ENCODE measurements around the gene TTC7B.

Gene TTC7B

DNA sequence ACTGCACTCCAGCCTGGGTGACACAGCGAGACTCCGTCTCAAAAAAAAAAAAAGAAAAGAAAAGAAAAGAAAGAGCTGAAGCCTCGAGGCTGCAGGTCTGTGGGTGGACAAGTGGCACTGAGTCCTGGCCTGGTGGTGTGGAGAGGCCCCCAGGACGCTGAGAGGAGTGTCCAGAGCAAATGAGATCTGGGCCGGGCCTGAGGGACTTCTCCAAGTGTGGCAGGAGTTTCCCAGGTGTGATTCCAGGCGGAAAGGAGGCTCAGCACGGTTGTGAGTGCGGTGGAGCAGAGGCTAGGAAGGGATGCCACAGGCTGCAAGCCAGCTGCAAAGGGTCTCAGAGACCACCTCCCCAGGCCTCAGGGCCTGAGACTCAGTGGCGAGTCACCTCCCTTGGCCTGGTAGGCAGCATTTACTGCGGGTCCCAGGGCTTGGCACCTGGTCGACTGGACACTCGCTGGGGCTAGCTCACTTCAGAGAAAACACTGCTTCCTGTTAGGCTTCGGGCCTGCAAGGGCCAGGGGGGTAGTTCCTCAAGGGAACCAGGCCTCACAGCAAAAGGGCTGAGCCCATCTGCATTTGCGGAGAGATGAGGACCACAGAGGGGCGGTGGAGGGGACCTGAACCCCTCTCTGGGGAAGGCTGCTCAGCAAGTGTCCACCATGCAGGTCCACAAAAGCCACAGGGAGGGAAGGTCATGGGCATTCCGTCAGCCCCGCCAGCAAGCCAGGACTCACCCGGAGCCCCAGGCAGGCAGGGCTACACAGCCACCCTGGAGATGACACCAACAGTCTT is 11.7 kb downstream of the TTC7B start:
- H3K4me2 ChIP-seq, result no peak overlapping the region
- no peak overlapping the region for H3K27ac ChIP-seq
- H2AFZ ChIP-seq (ENCODE audit: low read depth), result no peak overlapping the region
- no peaks in the 10 kb centered on the region for H3K36me3 ChIP-seq (ENCODE audit: insufficient read depth)
- no peaks in the 10 kb centered on the region for H3K27me3 ChIP-seq (ENCODE audit: insufficient read depth, low read depth)
- no peaks in the 10 kb centered on the region for H3K79me2 ChIP-seq (ENCODE audit: insufficient read depth, low read depth)
- no peak overlapping the region for H3K9ac ChIP-seq
- H3K4me3 ChIP-seq (IDR thresholded peaks at IDR 0.05; ENCODE audit: insufficient read depth, low read depth, low read length), result no peak overlapping the region
- TF ChIP-seq, protein P1, sequence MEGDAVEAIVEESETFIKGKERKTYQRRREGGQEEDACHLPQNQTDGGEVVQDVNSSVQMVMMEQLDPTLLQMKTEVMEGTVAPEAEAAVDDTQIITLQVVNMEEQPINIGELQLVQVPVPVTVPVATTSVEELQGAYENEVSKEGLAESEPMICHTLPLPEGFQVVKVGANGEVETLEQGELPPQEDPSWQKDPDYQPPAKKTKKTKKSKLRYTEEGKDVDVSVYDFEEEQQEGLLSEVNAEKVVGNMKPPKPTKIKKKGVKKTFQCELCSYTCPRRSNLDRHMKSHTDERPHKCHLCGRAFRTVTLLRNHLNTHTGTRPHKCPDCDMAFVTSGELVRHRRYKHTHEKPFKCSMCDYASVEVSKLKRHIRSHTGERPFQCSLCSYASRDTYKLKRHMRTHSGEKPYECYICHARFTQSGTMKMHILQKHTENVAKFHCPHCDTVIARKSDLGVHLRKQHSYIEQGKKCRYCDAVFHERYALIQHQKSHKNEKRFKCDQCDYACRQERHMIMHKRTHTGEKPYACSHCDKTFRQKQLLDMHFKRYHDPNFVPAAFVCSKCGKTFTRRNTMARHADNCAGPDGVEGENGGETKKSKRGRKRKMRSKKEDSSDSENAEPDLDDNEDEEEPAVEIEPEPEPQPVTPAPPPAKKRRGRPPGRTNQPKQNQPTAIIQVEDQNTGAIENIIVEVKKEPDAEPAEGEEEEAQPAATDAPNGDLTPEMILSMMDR (conservative IDR thresholded peaks at IDR 0.05; ENCODE audit: low read depth, low read length), result no peak
- peaks cover 6% of the 10 kb centered on the region for H3K4me1 ChIP-seq (ENCODE audit: low read depth, poor library complexity, severe bottlenecking)
- H4K20me1 ChIP-seq (ENCODE audit: insufficient read depth), result no peaks in the 10 kb centered on the region

DNA sequence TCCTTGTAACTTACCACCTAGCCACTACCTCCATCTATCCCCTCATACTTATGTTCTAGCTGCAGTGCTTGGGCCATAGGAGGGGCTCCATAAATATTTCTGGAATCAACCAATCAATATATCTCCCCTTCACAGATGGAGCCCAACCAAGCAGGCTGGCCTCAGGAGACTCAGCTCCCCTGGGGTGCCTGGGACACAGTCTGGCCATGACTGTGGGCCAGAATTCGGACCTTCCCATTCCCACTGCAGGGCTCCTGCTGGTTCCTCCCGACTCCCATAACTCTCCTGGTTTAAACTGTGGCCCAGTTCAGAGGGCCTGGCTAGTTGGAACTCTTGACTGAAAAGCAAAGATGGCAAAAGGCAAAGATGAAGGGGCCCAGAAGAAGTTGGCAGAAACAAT is 13.0 kb downstream of the TTC7B start:
- no peak overlapping the region for H3K4me3 ChIP-seq (IDR thresholded peaks at IDR 0.05; ENCODE audit: insufficient read depth, low read depth, low read length)
- no peak overlapping the region for H3K9ac ChIP-seq
- H3K4me1 ChIP-seq (ENCODE audit: low read depth, poor library complexity, severe bottlenecking), result peaks cover 4% of the 10 kb centered on the region
- no peaks in the 10 kb centered on the region for H3K79me2 ChIP-seq (ENCODE audit: insufficient read depth, low read depth)
- no peak overlapping the region for H3K4me2 ChIP-seq
- H2AFZ ChIP-seq (ENCODE audit: low read depth), result no peak overlapping the region
- H3K36me3 ChIP-seq (ENCODE audit: insufficient read depth), result no peaks in the 10 kb centered on the region
- no peak overlapping the region for H3K27ac ChIP-seq
- TF ChIP-seq, protein P1 (conservative IDR thresholded peaks at IDR 0.05; ENCODE audit: low read depth, low read length), result no peak
- no peaks in the 10 kb centered on the region for H3K27me3 ChIP-seq (ENCODE audit: insufficient read depth, low read depth)
- no peaks in the 10 kb centered on the region for H4K20me1 ChIP-seq (ENCODE audit: insufficient read depth)

DNA sequence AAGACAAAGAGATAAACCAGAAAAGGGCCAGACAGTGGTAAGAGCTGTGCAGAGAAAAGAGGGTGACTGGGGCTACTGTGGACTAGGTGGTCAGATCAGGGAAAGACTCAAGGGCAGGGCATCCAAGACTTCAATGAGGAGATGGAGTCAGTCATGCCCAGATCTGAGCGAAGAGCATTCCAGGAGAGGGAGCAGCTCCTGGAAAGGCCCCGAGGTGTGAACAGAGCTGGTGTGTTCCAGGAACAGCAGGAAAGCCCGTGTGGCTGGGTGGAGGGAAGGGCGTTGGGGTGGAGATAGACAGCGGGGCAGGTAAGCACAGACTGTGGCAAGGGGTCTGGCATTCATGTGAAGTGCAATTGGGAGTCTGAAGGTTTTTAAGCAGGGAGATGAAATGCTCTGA is 16.8 kb downstream of the TTC7B start:
- Histone ChIP-seq H3K79me2 (ENCODE audit: insufficient read depth, low read depth) (no peaks in the 10 kb centered on the region), H3K36me3 (ENCODE audit: insufficient read depth) (no peaks in the 10 kb centered on the region), H3K4me3 (IDR thresholded peaks at IDR 0.05; ENCODE audit: insufficient read depth, low read depth, low read length) (no peak overlapping the region), H3K9ac (no peak overlapping the region), H3K27ac (no peak overlapping the region), H3K4me2 (no peak overlapping the region), H2AFZ (ENCODE audit: low read depth) (no peak overlapping the region), H3K27me3 (ENCODE audit: insufficient read depth, low read depth) (no peaks in the 10 kb centered on the region), H4K20me1 (ENCODE audit: insufficient read depth) (no peaks in the 10 kb centered on the region), H3K4me1 (ENCODE audit: low read depth, poor library complexity, severe bottlenecking) (no peaks in the 10 kb centered on the region)
- TF ChIP-seq, protein P1 (conservative IDR thresholded peaks at IDR 0.05; ENCODE audit: low read depth, low read length), result no peak

DNA sequence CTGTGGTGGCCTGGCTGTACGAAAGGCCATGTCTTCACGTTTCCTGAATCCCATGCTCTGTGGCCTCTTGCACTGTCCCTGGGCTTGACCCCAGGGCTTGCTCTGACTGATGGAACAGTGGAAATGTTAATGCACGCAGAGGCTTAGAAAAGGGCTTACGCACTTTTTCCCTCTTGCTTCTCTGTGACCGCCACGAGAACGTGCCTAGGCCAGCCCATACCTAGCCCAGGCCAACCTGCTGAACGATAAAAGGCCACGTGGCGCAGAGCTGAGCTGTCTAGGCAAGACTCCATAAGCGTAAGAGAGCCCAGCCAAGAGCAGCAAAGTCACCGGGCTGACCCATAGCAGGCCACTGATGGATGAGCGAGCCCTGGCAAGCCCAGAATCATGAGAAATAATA is 18.3 kb downstream of the TTC7B start:
- Histone ChIP-seq H3K27me3 (ENCODE audit: insufficient read depth, low read depth) (no peaks in the 10 kb centered on the region), H3K27ac (no peak overlapping the region), H3K4me2 (no peak overlapping the region), H2AFZ (ENCODE audit: low read depth) (no peak overlapping the region), H4K20me1 (ENCODE audit: insufficient read depth) (no peaks in the 10 kb centered on the region), H3K79me2 (ENCODE audit: insufficient read depth, low read depth) (no peaks in the 10 kb centered on the region), H3K36me3 (ENCODE audit: insufficient read depth) (no peaks in the 10 kb centered on the region), H3K4me3 (IDR thresholded peaks at IDR 0.05; ENCODE audit: insufficient read depth, low read depth, low read length) (no peak overlapping the region), H3K9ac (no peak overlapping the region), H3K4me1 (ENCODE audit: low read depth, poor library complexity, severe bottlenecking) (no peaks in the 10 kb centered on the region)
- TF ChIP-seq, protein P1 (conservative IDR thresholded peaks at IDR 0.05; ENCODE audit: low read depth, low read length), result no peak

Measured in KMS-11 (cell line).